Stimulated activated CD8-positive, alpha-beta memory T cell treated with anti-CD3 and anti-CD28 coated beads, Interleukin-7, amount 100 ng/mL, for 24 hours (primary cell): ENCODE measurements around the gene ZDHHC11B.

ENCODE experiments used
- DNase-seq: peaks from one replicate; pipeline ENCODE4 v3.0.0-alpha.2; 2020; ENCODE audit warnings: low read depth

ZDHHC11B gene

DNA sequence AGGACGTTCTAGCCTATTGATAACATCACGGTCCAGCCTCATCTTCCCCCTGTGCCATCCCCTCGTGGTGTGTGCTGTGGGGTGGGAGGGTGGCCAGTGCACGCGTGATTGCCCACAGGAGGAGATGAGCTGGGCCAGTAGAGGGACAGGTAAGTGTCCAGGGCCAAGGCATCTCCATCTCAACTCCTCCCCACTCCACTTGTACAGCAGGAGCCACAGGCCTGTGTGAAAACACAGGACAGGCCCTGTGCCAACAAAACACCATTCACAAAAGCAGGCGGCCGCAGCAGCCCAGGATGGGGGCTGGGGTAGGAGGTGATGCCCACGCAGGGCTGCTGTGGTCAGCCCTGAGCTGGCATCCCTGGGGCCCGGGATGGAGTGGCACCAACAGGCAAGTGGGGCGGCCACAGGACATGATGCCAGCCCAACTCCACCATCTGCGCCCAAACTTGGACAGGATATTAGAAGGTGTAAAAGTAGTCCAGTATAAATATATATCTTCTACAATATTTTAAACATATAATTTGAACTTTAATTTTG, 124.0 kb downstream of the ZDHHC11B start:
- DNase-seq, result no peak
